Lung (tissue), 12 donors: ENCODE results near the gene ADCY10. TPM values are rescaled to one million over a fixed set of nuclear protein-coding genes. Genes with fewer than 3 reads are reported as not detected.

Experiments used
- ATAC-seq: fragments of 200-7000 bp; cut with Tn5 transposase; one replicate; pipeline ENCODE4 v1.9.1; 2020; ENCODE audit warnings: moderate number of reproducible peaks; ENCODE audit not compliant: insufficient read depth, low FRiP score
- DNase-seq, 3 donors: peaks; one replicate each; pipeline ENCODE4 v3.0.0-alpha.2; 2013 to 2017
- H3K27ac ChIP-seq, 2 donors: one replicate each; pipeline ENCODE4 v1.5.1; 2013; ENCODE audit warnings: mild to moderate bottlenecking in 2 of 2, moderate library complexity in 2 of 2, control low read depth in 1 of 2, inconsistent platforms in 1 of 2, low read depth in 1 of 2, low read length in 1 of 2
- H3K27me3 ChIP-seq, 3 donors: one replicate each; pipeline ENCODE4 v1.5.1; 2013; ENCODE audit warnings: low read length in 2 of 3; ENCODE audit not compliant: control insufficient read depth in 3 of 3, insufficient read depth in 3 of 3
- H3K36me3 ChIP-seq, 4 donors: one replicate each; pipeline ENCODE4 v1.5.1; 2013; ENCODE audit warnings: low read length in 4 of 4, mild to moderate bottlenecking in 1 of 4, moderate library complexity in 1 of 4; ENCODE audit not compliant: control insufficient read depth in 4 of 4, insufficient read depth in 4 of 4
- H3K4me1 ChIP-seq, 5 donors: one replicate each; pipeline ENCODE4 v1.5.1; 2013; ENCODE audit warnings: low read length in 5 of 5, mild to moderate bottlenecking in 2 of 5, moderate library complexity in 1 of 5; ENCODE audit not compliant: control insufficient read depth in 5 of 5, insufficient read depth in 5 of 5
- H3K4me3 ChIP-seq: one replicate; pipeline ENCODE4 v1.5.1; 2013; ENCODE audit warnings: mild to moderate bottlenecking, control low read depth, moderate library complexity
- H3K9ac ChIP-seq, 2 donors: one replicate each; pipeline ENCODE4 v1.5.1; 2013; ENCODE audit warnings: low read length in 2 of 2, control low read depth in 1 of 2; ENCODE audit not compliant: insufficient read depth in 1 of 2
- H3K9me3 ChIP-seq, 4 donors: one replicate each; pipeline ENCODE4 v1.5.1; 2013; ENCODE audit warnings: low read length in 3 of 4, mild to moderate bottlenecking in 1 of 4, moderate library complexity in 1 of 4; ENCODE audit not compliant: control insufficient read depth in 4 of 4, insufficient read depth in 3 of 4
- WGBS, 2 donors: extraction: QIAGEN DNeasy Blood & Tissue Kit; methylation state at CpG; one replicate each; pipeline ENCODE4 v1.1.7; 2013; 5-methylcytosine and 5-hydroxymethylcytosine counted together
- polyA plus RNA-seq, 2 donors: library from polyadenylated mRNA; stranded (reverse); fragments of 200-250 nt; gene quantifications; one replicate each; pipeline ENCODE4 v1.2.1, GENCODE V29; 2013
- total RNA-seq, 2 donors: library from RNA; depleted of rRNA in 1 of 2; stranded (reverse); fragments of >200 nt in 1 of 2; gene quantifications; one replicate each; pipeline ENCODE4 v1.2.1, GENCODE V29; 2014 to 2021
- TF ChIP-seq, protein P1 (sequence below): IDR thresholded peaks from 2 replicates; pipeline ENCODE4 v1.5.1; 2012; ENCODE audit warnings: mild to moderate bottlenecking; ENCODE audit errors: control extremely low read depth, extremely low read depth
- donor health status: control.
- donor health status: control.
- donor health status: Bipolar disorder and iron deficiency.
- donor health status: healthy.
- donor health status: DM: yes; HTN: yes; CAD: no.

ADCY10 gene
- total and polyA plus RNA-seq, 4 donors = 0.06 to 0.10 (median 0.09) TPM; not detected in 1

DNA sequence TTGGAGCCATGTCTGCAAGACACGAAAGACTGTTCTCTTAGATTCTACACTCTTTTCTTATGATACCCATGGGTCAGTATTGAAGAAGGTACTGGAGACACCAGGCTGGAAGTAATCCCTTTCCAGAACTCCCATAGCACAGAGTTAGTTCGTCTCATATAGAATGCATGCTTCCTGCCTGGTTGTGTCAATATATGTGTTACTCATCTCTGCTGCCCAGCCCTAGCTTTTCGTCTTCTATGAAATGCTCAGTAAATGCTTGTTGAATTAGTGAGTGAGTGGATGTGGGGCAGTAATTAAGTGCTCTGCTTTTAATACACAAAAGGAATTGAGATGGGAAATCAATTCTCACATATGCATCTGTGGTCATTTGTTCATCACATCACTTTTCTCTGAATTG, 32.1 kb downstream of the ADCY10 start:
- Histone ChIP-seq H3K4me3 (no peak overlapping the region), H3K27ac (no peak overlapping the region), H3K36me3 (no peaks in the 10 kb centered on the region), H3K9ac (no peak overlapping the region), H3K9me3 (no peaks in the 10 kb centered on the region), H3K4me1 (no peaks in the 10 kb centered on the region), H3K27me3 (no peaks in the 10 kb centered on the region)
- no peak for DNase-seq
- 90 to 93% methylated on average over 3 of the region's 3 CpGs for WGBS, 2 donors
- ATAC-seq = no peak
- TF ChIP-seq, protein P1, sequence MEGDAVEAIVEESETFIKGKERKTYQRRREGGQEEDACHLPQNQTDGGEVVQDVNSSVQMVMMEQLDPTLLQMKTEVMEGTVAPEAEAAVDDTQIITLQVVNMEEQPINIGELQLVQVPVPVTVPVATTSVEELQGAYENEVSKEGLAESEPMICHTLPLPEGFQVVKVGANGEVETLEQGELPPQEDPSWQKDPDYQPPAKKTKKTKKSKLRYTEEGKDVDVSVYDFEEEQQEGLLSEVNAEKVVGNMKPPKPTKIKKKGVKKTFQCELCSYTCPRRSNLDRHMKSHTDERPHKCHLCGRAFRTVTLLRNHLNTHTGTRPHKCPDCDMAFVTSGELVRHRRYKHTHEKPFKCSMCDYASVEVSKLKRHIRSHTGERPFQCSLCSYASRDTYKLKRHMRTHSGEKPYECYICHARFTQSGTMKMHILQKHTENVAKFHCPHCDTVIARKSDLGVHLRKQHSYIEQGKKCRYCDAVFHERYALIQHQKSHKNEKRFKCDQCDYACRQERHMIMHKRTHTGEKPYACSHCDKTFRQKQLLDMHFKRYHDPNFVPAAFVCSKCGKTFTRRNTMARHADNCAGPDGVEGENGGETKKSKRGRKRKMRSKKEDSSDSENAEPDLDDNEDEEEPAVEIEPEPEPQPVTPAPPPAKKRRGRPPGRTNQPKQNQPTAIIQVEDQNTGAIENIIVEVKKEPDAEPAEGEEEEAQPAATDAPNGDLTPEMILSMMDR = no peak

DNA sequence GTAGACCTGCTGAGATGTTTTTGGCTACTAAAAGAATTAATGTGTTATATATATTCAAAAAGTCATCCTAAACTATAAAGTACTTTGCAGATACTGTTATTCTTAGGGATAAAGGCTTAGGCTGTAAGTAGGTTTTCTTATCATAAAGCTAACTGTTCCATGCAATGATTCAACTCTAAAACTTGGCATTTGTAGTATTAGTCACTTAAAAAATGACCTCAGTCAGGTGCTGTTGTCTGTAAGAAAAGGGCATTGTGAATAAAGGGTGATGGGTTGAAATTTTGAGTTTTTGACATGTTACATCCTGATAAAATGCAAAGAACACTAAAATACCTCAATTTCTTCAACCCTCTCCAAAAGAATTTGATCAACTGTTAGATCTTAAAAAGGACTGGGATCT, 32.9 kb downstream of the ADCY10 start:
- DNase-seq (no peak), ATAC-seq (no peak)
- H3K9ac ChIP-seq = no peak overlapping the region
- H3K4me1 ChIP-seq = no peaks in the 10 kb centered on the region
- no peaks in the 10 kb centered on the region for H3K27me3 ChIP-seq
- H3K4me3 ChIP-seq = no peak overlapping the region
- H3K9me3 ChIP-seq = no peaks in the 10 kb centered on the region
- no peak overlapping the region for H3K27ac ChIP-seq
- TF ChIP-seq, protein P1 = no peak
- H3K36me3 ChIP-seq = no peaks in the 10 kb centered on the region

DNA sequence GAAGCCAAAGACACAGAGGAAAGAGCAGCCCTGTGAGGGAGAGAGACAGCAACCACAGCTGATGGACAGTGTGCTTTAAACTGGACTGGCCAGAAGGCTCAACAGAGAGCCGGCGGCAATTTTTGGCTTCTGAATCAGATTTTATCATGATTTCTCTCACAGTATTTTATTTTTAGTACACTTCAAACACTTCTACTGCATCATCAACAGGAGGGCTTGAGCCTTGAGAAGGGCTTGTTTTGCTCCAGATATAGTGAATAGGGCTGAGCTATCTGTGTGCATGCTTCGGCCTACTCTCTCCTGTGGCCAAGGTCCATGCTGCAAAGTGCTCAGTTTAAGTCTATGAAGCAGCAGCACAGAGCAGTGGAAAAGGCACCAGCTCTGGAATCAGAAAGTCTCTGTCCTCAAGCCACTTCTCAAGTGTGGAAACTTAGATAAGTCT, 33.3 kb downstream of the ADCY10 start:
- H3K4me1 ChIP-seq = no peaks in the 10 kb centered on the region
- no peaks in the 10 kb centered on the region for H3K9me3 ChIP-seq
- DNase-seq = no peak
- ATAC-seq = no peak
- H3K27ac ChIP-seq = no peak overlapping the region
- no peak overlapping the region for H3K9ac ChIP-seq
- WGBS, 2 donors = 71 to 86% methylated on average over 3 of the region's 3 CpGs
- H3K4me3 ChIP-seq = no peak overlapping the region
- no peaks in the 10 kb centered on the region for H3K27me3 ChIP-seq
- H3K36me3 ChIP-seq = no peaks in the 10 kb centered on the region
- TF ChIP-seq, protein P1 = no peak

DNA sequence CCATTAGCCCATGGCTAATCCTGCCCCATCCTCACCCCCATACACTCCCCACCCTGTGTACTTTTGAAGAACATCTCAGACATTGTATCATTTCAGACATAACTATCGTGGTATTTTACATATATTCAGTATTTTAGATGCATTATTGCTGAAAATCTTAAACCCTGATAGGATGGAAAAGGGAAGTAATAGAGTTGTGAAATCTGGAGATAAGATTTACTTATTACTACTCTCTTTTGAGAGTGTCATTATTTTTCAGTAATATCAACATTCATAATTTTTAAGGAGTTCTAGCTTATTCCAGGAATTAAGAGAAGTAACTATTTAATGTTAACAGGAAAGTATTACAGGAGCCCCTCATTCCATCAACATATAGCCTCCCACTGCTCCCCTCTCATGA, 34.4 kb downstream of the ADCY10 start:
- WGBS, 2 donors = 44 to 64% methylated on average over 1 of the region's 1 CpG
- DNase-seq = no peak
- H3K4me1 ChIP-seq = no peaks in the 10 kb centered on the region
- H3K36me3 ChIP-seq = no peaks in the 10 kb centered on the region
- TF ChIP-seq, protein P1 = no peak
- H3K27me3 ChIP-seq = no peaks in the 10 kb centered on the region
- ATAC-seq = no peak
- H3K9ac ChIP-seq = no peak overlapping the region
- no peaks in the 10 kb centered on the region for H3K9me3 ChIP-seq
- no peak overlapping the region for H3K4me3 ChIP-seq
- no peak overlapping the region for H3K27ac ChIP-seq
